Suprapubic skin (tissue), 3 donors: Measurements from ENCODE around the gene ABCB1.

Source experiments
- EP300 ChIP-seq: sonication (generic); formaldehyde crosslinking; IDR thresholded peaks from one replicate; pipeline ENCODE4 v1.6.1; 2017; ENCODE audit warnings: antibody characterized with exemption
- TF ChIP-seq, protein P1 (sequence below), 2 donors: fragments of 200-600 bp in 1 of 2; fragments of 450-650 bp in 1 of 2; sonication (generic) in 1 of 2; IDR thresholded peaks; one replicate each; pipeline ENCODE4 v1.5.1; 2016 to 2019; ENCODE audit warnings: antibody characterized with exemption in 2 of 2, mild to moderate bottlenecking in 1 of 2, moderate library complexity in 1 of 2

DNA sequence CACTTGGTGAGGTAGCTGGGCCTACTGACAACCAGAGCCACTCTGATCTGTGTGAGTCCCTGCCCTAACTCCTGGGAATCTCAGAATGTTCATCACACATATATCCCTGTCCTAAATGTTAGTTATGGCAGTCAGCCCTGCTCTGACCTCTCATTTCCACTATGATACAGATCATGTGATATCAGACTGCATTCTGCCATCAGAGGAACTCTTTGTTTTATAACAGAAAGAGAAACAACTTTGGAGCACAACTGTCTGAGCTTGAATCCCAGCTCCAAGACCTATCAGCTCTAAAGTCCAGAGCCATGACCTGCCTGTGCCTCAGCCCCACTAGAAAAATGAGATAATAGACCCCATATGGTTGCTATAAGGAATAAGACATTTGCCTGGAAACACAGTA lies 70.6 kb downstream of the ABCB1 start:
- TF ChIP-seq EP300 = no peak
- TF ChIP-seq, protein P1, sequence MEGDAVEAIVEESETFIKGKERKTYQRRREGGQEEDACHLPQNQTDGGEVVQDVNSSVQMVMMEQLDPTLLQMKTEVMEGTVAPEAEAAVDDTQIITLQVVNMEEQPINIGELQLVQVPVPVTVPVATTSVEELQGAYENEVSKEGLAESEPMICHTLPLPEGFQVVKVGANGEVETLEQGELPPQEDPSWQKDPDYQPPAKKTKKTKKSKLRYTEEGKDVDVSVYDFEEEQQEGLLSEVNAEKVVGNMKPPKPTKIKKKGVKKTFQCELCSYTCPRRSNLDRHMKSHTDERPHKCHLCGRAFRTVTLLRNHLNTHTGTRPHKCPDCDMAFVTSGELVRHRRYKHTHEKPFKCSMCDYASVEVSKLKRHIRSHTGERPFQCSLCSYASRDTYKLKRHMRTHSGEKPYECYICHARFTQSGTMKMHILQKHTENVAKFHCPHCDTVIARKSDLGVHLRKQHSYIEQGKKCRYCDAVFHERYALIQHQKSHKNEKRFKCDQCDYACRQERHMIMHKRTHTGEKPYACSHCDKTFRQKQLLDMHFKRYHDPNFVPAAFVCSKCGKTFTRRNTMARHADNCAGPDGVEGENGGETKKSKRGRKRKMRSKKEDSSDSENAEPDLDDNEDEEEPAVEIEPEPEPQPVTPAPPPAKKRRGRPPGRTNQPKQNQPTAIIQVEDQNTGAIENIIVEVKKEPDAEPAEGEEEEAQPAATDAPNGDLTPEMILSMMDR (IDR thresholded peaks at IDR 0.05) = no peak
